Measurements from ENCODE around the gene MAP3K7. TPM values are rescaled to one million over a fixed set of nuclear protein-coding genes. Genes with fewer than 3 reads are reported as not detected.

MAP3K7 gene
- total and polyA plus RNA-seq, 2 of the 13 experiments (the other 11 are each of a cell fraction or from before 2014, with no cell fraction given), result 24.1 to 24.4 TPM

GRCh38 chr6:90631046-90631445 lies 44.2 kb upstream of the MAP3K7 start:
- Histone ChIP-seq H3K79me2 (ENCODE audit: insufficient read depth, low read length) (no peaks in the 10 kb centered on the region), H3K4me2 (ENCODE audit: low read depth, low read length) (no peak overlapping the region), H4K20me1 (ENCODE audit: insufficient read depth, low read length) (no peaks in the 10 kb centered on the region), H3K36me3 (replicated peaks in 1 of 2; ENCODE audit: control insufficient read depth in 1 of 2, insufficient read depth in 2 of 2, low read length in 2 of 2) (no peaks in the 10 kb centered on the region), H3K27me3 (ENCODE audit: control insufficient read depth in 1 of 2, insufficient read depth in 2 of 2, low read length in 2 of 2) (no peaks in the 10 kb centered on the region), H3K9ac (ENCODE audit: insufficient read depth, low read depth, low read length) (no peak overlapping the region), H3K9me3 (ENCODE audit: low read length) (no peaks in the 10 kb centered on the region), H2AFZ (ENCODE audit: low read length) (no peak overlapping the region), H3K4me1 (ENCODE audit: insufficient read depth, low read length) (no peaks in the 10 kb centered on the region), H3K27ac (ENCODE audit: extremely low read length, insufficient read depth, low read length) (no peak overlapping the region), H3K4me3 (replicated peaks in 1 of 3; ENCODE audit: insufficient read depth in 1 of 3, low read depth in 2 of 3, low read length in 3 of 3) (no peak overlapping the region)
- DNase-seq (ENCODE audit: low spot score), result no peak
- 2% methylated on average over 1 of the region's 1 CpG for WGBS (ENCODE audit: low lambda C conversion rate)
- no peak for ATAC-seq
- BruUV-seq (replicated peaks), result no TSS peak
- no peak for FAIRE-seq
- ChIA-PET POLR2A (no interaction called here), CTCF (ENCODE audit: low intra/inter-chr PET ratio, low total read pairs) (no interaction called here)
- intact Hi-C loops (cut with micrococcal nuclease; ENCODE audit: unreplicated experiment), result no loop called here
- in situ Hi-C loops (cut with HindIII; ENCODE audit: extremely low pct_ligation_motif_present, low pct_unique_long_range_greater_than_20kb), result no loop called here
- TF ChIP-seq CSRNP2 (CRISPR knock-in tag; conservative IDR thresholded peaks at IDR 0.05; ENCODE audit: low read depth) (no peak), STAT5B (CRISPR knock-in tag; IDR thresholded peaks at IDR 0.05) (no peak), HNRNPL (IDR thresholded peaks at IDR 0.05; ENCODE audit: low read depth, low read length) (no peak), ZNF83 (CRISPR knock-in tag; IDR thresholded peaks at IDR 0.05; ENCODE audit: borderline replicate concordance) (no peak), HMG20A (CRISPR knock-in tag; IDR thresholded peaks at IDR 0.05; ENCODE audit: borderline replicate concordance) (no peak), REXO4 (CRISPR knock-in tag; IDR thresholded peaks at IDR 0.05; ENCODE audit: borderline replicate concordance) (no peak), ZBTB14 (CRISPR knock-in tag; IDR thresholded peaks at IDR 0.05) (no peak), ZNF724P (CRISPR knock-in tag; IDR thresholded peaks at IDR 0.05; ENCODE audit: borderline replicate concordance) (no peak), HIC2 (CRISPR knock-in tag; IDR thresholded peaks at IDR 0.05; ENCODE audit: low read depth) (no peak), USF2 (IDR thresholded peaks at IDR 0.05; ENCODE audit: low read depth, low read length) (no peak), USF2 (CRISPR knock-in tag; IDR thresholded peaks at IDR 0.05; ENCODE audit: borderline replicate concordance) (no peak), RBM39 (IDR thresholded peaks at IDR 0.05; ENCODE audit: low read depth, low read length, poor library complexity, severe bottlenecking) (no peak), GLMP (CRISPR knock-in tag; IDR thresholded peaks at IDR 0.05; ENCODE audit: borderline replicate concordance) (no peak), SP4 (CRISPR knock-in tag; IDR thresholded peaks at IDR 0.05) (no peak), FOXK2 (IDR thresholded peaks at IDR 0.05) (no peak), MAZ (IDR thresholded peaks at IDR 0.05; ENCODE audit: borderline replicate concordance, low read depth, low read length) (no peak), MAZ (CRISPR knock-in tag; IDR thresholded peaks at IDR 0.05; ENCODE audit: low read depth) (no peak), NCOR1 (IDR thresholded peaks at IDR 0.05; ENCODE audit: borderline replicate concordance, low read length) (no peak)
